Activated naive CD8-positive, alpha-beta T cell treated with anti-CD3 and anti-CD28 coated beads for 36 hours (primary cell): Measurements from ENCODE around the gene ANKRD11. TPM values are rescaled to one million over a fixed set of nuclear protein-coding genes. Genes with fewer than 3 reads are reported as not detected.
"Not testable (repeated sequence)": the region's sequence is repeated elsewhere in the genome, so short reads cannot be mapped to it uniquely, and the experiment has no call there.

ENCODE experiments used
- DNase-seq: peaks from one replicate; pipeline ENCODE4 v3.0.0; 2021
- H3K27ac Mint-ChIP-seq: one replicate; pipeline ENCODE4 v1.8.0; 2022; ENCODE audit warnings: mild to moderate bottlenecking, moderate library complexity, mixed read lengths
- H3K27me3 Mint-ChIP-seq: one replicate; pipeline ENCODE4 v1.8.0; 2022; ENCODE audit warnings: mild to moderate bottlenecking, mixed read lengths
- H3K36me3 Mint-ChIP-seq: one replicate; pipeline ENCODE4 v1.8.0; 2021; ENCODE audit warnings: mild to moderate bottlenecking, mixed read lengths
- H3K4me1 Mint-ChIP-seq: one replicate; pipeline ENCODE4 v1.8.0; 2021; ENCODE audit warnings: mixed read lengths
- H3K4me3 Mint-ChIP-seq: one replicate; pipeline ENCODE4 v1.8.0; 2022; ENCODE audit warnings: mild to moderate bottlenecking, moderate library complexity, mixed read lengths
- H3K9me3 Mint-ChIP-seq: one replicate; pipeline ENCODE4 v1.8.0; 2022; ENCODE audit warnings: mixed read lengths
- total RNA-seq, 2 experiments: library from RNA; stranded (reverse); gene quantifications; one replicate each; pipeline ENCODE4 v1.2.3, GENCODE V29; 2021

ANKRD11 gene
- total RNA-seq, 2 experiments from 2014 or later: 129 to 142 TPM

GRCh38 chr16:89315271-89315670 is 175.1 kb downstream of the ANKRD11 start:
- H3K4me1 Mint-ChIP-seq: peaks cover 80% of the 10 kb centered on the region
- H3K27me3 Mint-ChIP-seq: no peaks in the 10 kb centered on the region
- no peak for DNase-seq
- no peaks in the 10 kb centered on the region for H3K9me3 Mint-ChIP-seq
- peak overlapping the region; percentile 98 for H3K27ac Mint-ChIP-seq
- peak overlapping the region; percentile 58 for H3K4me3 Mint-ChIP-seq
- H3K36me3 Mint-ChIP-seq: peaks cover 41% of the 10 kb centered on the region

GRCh38 chr16:89314854-89315253 is 175.5 kb downstream of the ANKRD11 start:
- DNase-seq: no peak
- Mint-ChIP-seq H3K27ac (peak overlapping the region; percentile 98), H3K36me3 (peaks cover 45% of the 10 kb centered on the region), H3K27me3 (no peaks in the 10 kb centered on the region), H3K4me3 (peak overlapping the region; percentile 54), H3K4me1 (peaks cover 80% of the 10 kb centered on the region), H3K9me3 (no peaks in the 10 kb centered on the region)

- DNase-seq: peak; percentile 40
- peaks cover 48% of the 10 kb centered on the region for H3K36me3 Mint-ChIP-seq
Observed at GRCh38 chr16:89314357-89314756, 176.0 kb downstream of the ANKRD11 start.

GRCh38 chr16:89313583-89313982 is 176.8 kb downstream of the ANKRD11 start:
- Mint-ChIP-seq H3K27ac (peak overlapping the region; percentile 98), H3K36me3 (peaks cover 50% of the 10 kb centered on the region), H3K9me3 (no peaks in the 10 kb centered on the region), H3K27me3 (no peaks in the 10 kb centered on the region), H3K4me1 (peaks cover 81% of the 10 kb centered on the region), H3K4me3 (no peak overlapping the region)
- no peak for DNase-seq

More at GRCh38 chr16:89314357-89314756, 176.0 kb downstream of the ANKRD11 start:
- Mint-ChIP-seq H3K4me3 (peak overlapping the region; percentile 54), H3K27ac (peak overlapping the region; percentile 98), H3K9me3 (no peaks in the 10 kb centered on the region), H3K4me1 (peaks cover 80% of the 10 kb centered on the region), H3K27me3 (no peaks in the 10 kb centered on the region)

- Mint-ChIP-seq H3K9me3 (no peaks in the 10 kb centered on the region), H3K27me3 (no peaks in the 10 kb centered on the region), H3K4me3 (no peak overlapping the region), H3K36me3 (peaks cover 45% of the 10 kb centered on the region), H3K27ac (no peak overlapping the region), H3K4me1 (peaks cover 81% of the 10 kb centered on the region)
- DNase-seq: no peak
Observed at GRCh38 chr16:89312598-89313299, 177.6 kb downstream of the ANKRD11 start.

GRCh38 chr16:89312194-89312593 is 178.2 kb downstream of the ANKRD11 start:
- no peak for DNase-seq
- Mint-ChIP-seq H3K9me3 (no peaks in the 10 kb centered on the region), H3K36me3 (peaks cover 48% of the 10 kb centered on the region), H3K4me3 (no peak overlapping the region), H3K27ac (peak overlapping the region; percentile 18), H3K4me1 (peaks cover 79% of the 10 kb centered on the region), H3K27me3 (no peaks in the 10 kb centered on the region)

- H3K9me3 Mint-ChIP-seq: no peaks in the 10 kb centered on the region
- peaks cover 76% of the 10 kb centered on the region for H3K4me1 Mint-ChIP-seq
- H3K27me3 Mint-ChIP-seq: no peaks in the 10 kb centered on the region
- no peak overlapping the region for H3K4me3 Mint-ChIP-seq
- H3K36me3 Mint-ChIP-seq: peaks cover 47% of the 10 kb centered on the region
- no peak for DNase-seq
- peak overlapping the region; percentile 17 for H3K27ac Mint-ChIP-seq
Observed at GRCh38 chr16:89311636-89312035, 178.7 kb downstream of the ANKRD11 start.

GRCh38 chr16:89309438-89310122 is 180.8 kb downstream of the ANKRD11 start:
- Mint-ChIP-seq H3K4me3 (no peak overlapping the region), H3K27me3 (no peaks in the 10 kb centered on the region), H3K27ac (peak overlapping the region; percentile 20), H3K36me3 (peaks cover 38% of the 10 kb centered on the region), H3K9me3 (no peaks in the 10 kb centered on the region), H3K4me1 (peaks cover 57% of the 10 kb centered on the region)
- DNase-seq: no peak

GRCh38 chr16:89308391-89309333 is 181.7 kb downstream of the ANKRD11 start:
- Mint-ChIP-seq H3K36me3 (peaks cover 40% of the 10 kb centered on the region), H3K4me1 (peaks cover 48% of the 10 kb centered on the region), H3K9me3 (no peaks in the 10 kb centered on the region), H3K27ac (peak overlapping the region; percentile 59), H3K4me3 (no peak overlapping the region), H3K27me3 (no peaks in the 10 kb centered on the region)
- DNase-seq: peak; percentile 41

GRCh38 chr16:89307421-89307805 is 182.9 kb downstream of the ANKRD11 start:
- DNase-seq: no peak
- H3K27me3 Mint-ChIP-seq: no peaks in the 10 kb centered on the region
- H3K4me3 Mint-ChIP-seq: peak overlapping the region; percentile 10
- peaks cover 44% of the 10 kb centered on the region for H3K4me1 Mint-ChIP-seq
- no peak overlapping the region for H3K27ac Mint-ChIP-seq
- peaks cover 44% of the 10 kb centered on the region for H3K36me3 Mint-ChIP-seq
- no peaks in the 10 kb centered on the region for H3K9me3 Mint-ChIP-seq

GRCh38 chr16:89306457-89307420 is 183.6 kb downstream of the ANKRD11 start:
- H3K27ac Mint-ChIP-seq, H3K9me3 Mint-ChIP-seq, DNase-seq, H3K27me3 Mint-ChIP-seq: not testable (repeated sequence)
- H3K4me3 Mint-ChIP-seq: peak overlapping the region; percentile 10
- peaks cover 43% of the 10 kb centered on the region for H3K4me1 Mint-ChIP-seq
- peaks cover 39% of the 10 kb centered on the region for H3K36me3 Mint-ChIP-seq

- peaks cover 36% of the 10 kb centered on the region for H3K36me3 Mint-ChIP-seq
- H3K27me3 Mint-ChIP-seq: no peaks in the 10 kb centered on the region
- no peak overlapping the region for H3K4me3 Mint-ChIP-seq
- H3K9me3 Mint-ChIP-seq: no peaks in the 10 kb centered on the region
- DNase-seq: no peak
- peaks cover 41% of the 10 kb centered on the region for H3K4me1 Mint-ChIP-seq
- H3K27ac Mint-ChIP-seq: no peak overlapping the region
Observed at GRCh38 chr16:89304941-89305705, 185.2 kb downstream of the ANKRD11 start.

GRCh38 chr16:89304181-89304851 is 186.0 kb downstream of the ANKRD11 start:
- Mint-ChIP-seq H3K27ac (no peak overlapping the region), H3K4me3 (no peak overlapping the region), H3K27me3 (no peaks in the 10 kb centered on the region), H3K9me3 (no peaks in the 10 kb centered on the region), H3K36me3 (peaks cover 29% of the 10 kb centered on the region), H3K4me1 (peaks cover 33% of the 10 kb centered on the region)
- no peak for DNase-seq
